Stomach (tissue), 4 donors: Measurements from ENCODE around the gene KITLG.
"Not testable (repeated sequence)": the region's sequence is repeated elsewhere in the genome, so short reads cannot be mapped to it uniquely, and the experiment has no call there.

ENCODE experiments used
- CTCF ChIP-seq, 7 experiments: fragments of 450-650 bp in 4 of 7; fragments of 200-600 bp in 3 of 7; sonication (generic) in 3 of 7; IDR thresholded peaks; one replicate each; pipeline ENCODE4 v1.5.1; 2016 to 2019; ENCODE audit warnings: antibody characterized with exemption in 7 of 7, control low read depth in 2 of 7, mild to moderate bottlenecking in 1 of 7
- EP300 ChIP-seq: sonication (generic); formaldehyde crosslinking; IDR thresholded peaks from one replicate; pipeline ENCODE4 v1.6.1; 2017; ENCODE audit warnings: antibody characterized with exemption

GRCh38 chr12:88466708-88467107 lies 113.6 kb downstream of the KITLG start:
- TF ChIP-seq EP300; CTCF (IDR thresholded peaks at IDR 0.05): not testable (repeated sequence)
